Caco-2 (cell line): ENCODE measurements around the gene SPINK7. TPM values are rescaled to one million over a fixed set of nuclear protein-coding genes. Genes with fewer than 3 reads are reported as not detected.

Source experiments
- BruUV-seq: library from RNA; stranded (reverse); fragments of 400-500 nt; replicated peaks from 2 replicates; lab custom pipeline; 2021; lab: Mats Ljungman, UMichigan
- CTCF ChIA-PET: fragments of 300-600 bp; sonication (Branson Sonifier 250); formaldehyde crosslinking; loops from one replicate; lab custom pipeline; 2022; ENCODE audit warnings: antibody characterized with exemption; lab: Charles Lee
- POLR2A ChIA-PET: fragments of 300-600 bp; sonication (Branson Sonifier 250); formaldehyde crosslinking; loops from one replicate; lab custom pipeline; 2022; ENCODE audit warnings: antibody characterized with exemption; lab: Charles Lee
- DNase-seq, 2 experiments: peaks; one replicate each; pipeline versions ENCODE4 v3.0.0 to v3.0.0-alpha.2; 2020 to 2022
- H3K27me3 ChIP-seq: replicated peaks from 2 replicates; pipeline ENCODE4 v1.6.0; 2011; ENCODE audit warnings: low read length; ENCODE audit not compliant: control insufficient read depth, insufficient read depth
- H3K36me3 ChIP-seq: 2 replicates; pipeline ENCODE4 v1.5.1; 2011; ENCODE audit warnings: low read length; ENCODE audit not compliant: control insufficient read depth, insufficient read depth
- H3K4me1 ChIP-seq: fragments of 250-450 bp; sonication (Bioruptor Pico); 2 replicates; pipeline ENCODE4 v1.5.1; 2020; ENCODE audit warnings: mild to moderate bottlenecking
- H3K4me3 ChIP-seq: 2 replicates; pipeline ENCODE4 v1.5.1; 2011; ENCODE audit warnings: low read depth, mild to moderate bottlenecking, control low read depth, low read length
- H3K9me3 ChIP-seq: fragments of 250-450 bp; sonication (Bioruptor Pico); 2 replicates; pipeline ENCODE4 v1.5.1; 2020; ENCODE audit warnings: mild to moderate bottlenecking, moderate library complexity
- H3K27ac Mint-ChIP-seq: one replicate; pipeline ENCODE4 v1.8.0; 2022; ENCODE audit warnings: mixed read lengths; ENCODE audit not compliant: unreplicated experiment
- H3K27me3 Mint-ChIP-seq: one replicate; pipeline ENCODE4 v1.8.0; 2022; ENCODE audit warnings: mixed read lengths; ENCODE audit not compliant: insufficient read depth, unreplicated experiment
- H3K36me3 Mint-ChIP-seq: one replicate; pipeline ENCODE4 v1.8.0; 2022; ENCODE audit warnings: mild to moderate bottlenecking, mixed read lengths; ENCODE audit not compliant: insufficient read depth, unreplicated experiment
- H3K4me1 Mint-ChIP-seq: one replicate; pipeline ENCODE4 v1.8.0; 2022; ENCODE audit warnings: low read depth, mixed read lengths; ENCODE audit not compliant: unreplicated experiment
- H3K4me3 Mint-ChIP-seq: one replicate; pipeline ENCODE4 v1.8.0; 2022; ENCODE audit warnings: mild to moderate bottlenecking, moderate library complexity, mixed read lengths; ENCODE audit not compliant: unreplicated experiment
- H3K9me3 Mint-ChIP-seq: one replicate; pipeline ENCODE4 v1.8.0; 2022; ENCODE audit warnings: mixed read lengths; ENCODE audit not compliant: unreplicated experiment
- CTCF ChIP-seq, 2 experiments: fragments of 200-600 bp in 1 of 2; IDR thresholded peaks; 1 replicate in 1 of 2; 2 replicates in 1 of 2; pipeline versions ENCODE4 v1.5.1 to v1.8.0; 2011 to 2022; ENCODE audit warnings: antibody characterized with exemption in 1 of 2, control low read depth in 1 of 2, inconsistent platforms in 1 of 2, low read depth in 1 of 2, low read length in 1 of 2, mild to moderate bottlenecking in 1 of 2, moderate library complexity in 1 of 2; ENCODE audit not compliant: insufficient read depth in 1 of 2, severe bottlenecking in 1 of 2, unreplicated experiment in 1 of 2
- intact Hi-C: fragments of 100-400 bp; cut with micrococcal nuclease; formaldehyde crosslinking; loops from one replicate; pipeline ENCODE4 v1.10.0; 2022; ENCODE audit not compliant: unreplicated experiment
- total RNA-seq: library from RNA; stranded (reverse); gene quantifications from 2 replicates; pipeline ENCODE4 v1.2.3, GENCODE V29; 2022

The SPINK7 gene
- total RNA-seq, 1 experiment from 2014 or later: not detected

DNA sequence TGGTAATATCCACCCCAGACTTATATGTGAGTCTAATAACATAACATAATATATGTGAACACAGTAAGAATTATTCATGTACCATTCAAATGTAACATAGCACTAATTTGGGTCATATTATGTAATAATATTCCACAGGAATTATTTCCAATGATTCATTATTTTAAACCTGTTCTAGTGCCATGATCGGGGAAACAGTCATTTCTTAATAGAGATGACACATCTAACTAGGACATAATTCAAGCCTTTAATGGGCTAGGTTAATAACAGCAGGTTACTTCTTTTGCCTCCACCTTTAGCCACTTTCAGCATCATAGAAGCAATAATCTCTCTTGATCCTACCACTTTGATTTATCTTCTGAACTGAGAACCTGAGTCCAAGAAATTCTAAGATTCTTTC, 35.5 kb downstream of the SPINK7 start:
- peaks cover 8% of the 10 kb centered on the region for H3K4me1 Mint-ChIP-seq
- CTCF ChIA-PET: no interaction called here
- H3K4me1 ChIP-seq: 0 out of 2 replicates have a peak, but pooled peaks cover 3% of the 10 kb centered on the region
- H3K4me3 ChIP-seq: no peak overlapping the region
- no peak for DNase-seq
- BruUV-seq: no TSS peak
- H3K9me3 ChIP-seq: no peaks in the 10 kb centered on the region
- peaks cover 5% of the 10 kb centered on the region for H3K27me3 Mint-ChIP-seq
- POLR2A ChIA-PET: no interaction called here
- no peaks in the 10 kb centered on the region for H3K9me3 Mint-ChIP-seq
- H3K36me3 Mint-ChIP-seq: no peaks in the 10 kb centered on the region
- H3K4me3 Mint-ChIP-seq: no peak overlapping the region
- TF ChIP-seq CTCF (IDR thresholded peaks at IDR 0.05; ENCODE audit: insufficient read depth in 1 of 2, low read depth in 1 of 2, low read length in 1 of 2, severe bottlenecking in 1 of 2, unreplicated experiment in 1 of 2): no peak
- no peaks in the 10 kb centered on the region for H3K27me3 ChIP-seq
- intact Hi-C loops: no loop called here
- H3K27ac Mint-ChIP-seq: no peak overlapping the region
- no peaks in the 10 kb centered on the region for H3K36me3 ChIP-seq

DNA sequence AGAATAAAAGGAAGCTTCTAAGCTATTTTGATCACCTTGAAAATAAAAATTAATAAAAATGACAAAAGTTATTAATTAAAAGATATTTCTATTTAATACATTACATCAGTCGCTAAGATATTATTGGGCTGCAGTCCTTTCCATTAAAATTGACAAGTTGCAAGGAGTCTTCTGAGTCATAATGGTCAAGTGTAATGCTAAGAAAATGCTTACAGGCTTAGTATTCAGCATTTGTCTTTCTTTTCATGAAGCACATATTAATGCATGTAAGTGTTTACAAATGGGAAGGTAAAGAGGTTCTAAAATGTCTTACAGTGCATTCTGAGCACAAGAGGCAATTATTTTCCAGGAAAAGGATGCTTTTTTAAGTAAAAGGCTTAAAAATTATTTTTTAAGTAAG, 40.5 kb downstream of the SPINK7 start:
- H3K27me3 Mint-ChIP-seq: peaks cover 3% of the 10 kb centered on the region
- POLR2A ChIA-PET: no interaction called here
- H3K36me3 ChIP-seq: no peaks in the 10 kb centered on the region
- H3K9me3 ChIP-seq: no peaks in the 10 kb centered on the region
- H3K27me3 ChIP-seq: no peaks in the 10 kb centered on the region
- 0 out of 2 replicates have a peak, but pooled peaks cover 3% of the 10 kb centered on the region for H3K4me1 ChIP-seq
- no peak overlapping the region for H3K4me3 ChIP-seq
- H3K27ac Mint-ChIP-seq: no peak overlapping the region
- no peaks in the 10 kb centered on the region for H3K9me3 Mint-ChIP-seq
- intact Hi-C loops: no loop called here
- TF ChIP-seq CTCF (IDR thresholded peaks at IDR 0.05; ENCODE audit: insufficient read depth in 1 of 2, low read depth in 1 of 2, low read length in 1 of 2, severe bottlenecking in 1 of 2, unreplicated experiment in 1 of 2): no peak
- DNase-seq: no peak
- CTCF ChIA-PET: interaction anchor here (0.9 kb wide), 1 partner anchor 62 kb away, joined by 3 read pairs; no protein-coding TSS in a partner anchor
- no peak overlapping the region for H3K4me3 Mint-ChIP-seq
- H3K36me3 Mint-ChIP-seq: no peaks in the 10 kb centered on the region
- BruUV-seq: no TSS peak
- no peaks in the 10 kb centered on the region for H3K4me1 Mint-ChIP-seq

GRCh38 chr5:148353634-148354033, 41.4 kb downstream of the SPINK7 start:
- H3K27me3 ChIP-seq: no peaks in the 10 kb centered on the region
- intact Hi-C loops: no loop called here
- Mint-ChIP-seq H3K27me3 (peaks cover 3% of the 10 kb centered on the region), H3K4me3 (no peak overlapping the region), H3K4me1 (no peaks in the 10 kb centered on the region), H3K27ac (no peak overlapping the region), H3K36me3 (no peaks in the 10 kb centered on the region), H3K9me3 (no peaks in the 10 kb centered on the region)
- no peaks in the 10 kb centered on the region for H3K9me3 ChIP-seq
- no peak overlapping the region for H3K4me3 ChIP-seq
- TF ChIP-seq CTCF (IDR thresholded peaks at IDR 0.05; ENCODE audit: insufficient read depth in 1 of 2, low read depth in 1 of 2, low read length in 1 of 2, severe bottlenecking in 1 of 2, unreplicated experiment in 1 of 2): no peak
- CTCF ChIA-PET: no interaction called here
- POLR2A ChIA-PET: no interaction called here
- no peak for DNase-seq
- BruUV-seq: no TSS peak
- H3K4me1 ChIP-seq: 0 out of 2 replicates have a peak, but pooled peaks cover 3% of the 10 kb centered on the region
- no peaks in the 10 kb centered on the region for H3K36me3 ChIP-seq
